Esophagus mucosa (tissue), 1 donor: Measurements from ENCODE around the gene B3GAT3. TPM values are rescaled to one million over a fixed set of nuclear protein-coding genes. Genes with fewer than 3 reads are reported as not detected.
A peak's percentile ranks its signal among the peaks of the same experiment; 100 is the strongest.
"Not testable (repeated sequence)": the region's sequence is repeated elsewhere in the genome, so short reads cannot be mapped to it uniquely, and the experiment has no call there.

Source experiments
- ATAC-seq: fragments of 200-7000 bp; cut with Tn5 transposase; one replicate; pipeline ENCODE4 v1.9.1; 2020
- total RNA-seq: library from RNA; stranded (reverse); gene quantifications from one replicate; pipeline ENCODE4 v1.2.4, GENCODE V29; 2023
- donor health status: DM: yes; HTN: yes; CAD: no.

Gene B3GAT3
- total RNA-seq, 1 donor from 2014 or later = 11.3 TPM

- peak; percentile 98 for ATAC-seq
Observed at GRCh38 chr11:62645946-62646824, 24.4 kb upstream of the B3GAT3 start, which contains the start of gene GANAB. GANAB (minus strand) TSS chr11:62646613; CDS start chr11:62646599, 14 bp downstream.

GRCh38 chr11:62645671-62645945 lies 23.8 kb upstream of the B3GAT3 start:
- peak; percentile 1 for ATAC-seq

GRCh38 chr11:62644220-62644619 lies 22.4 kb upstream of the B3GAT3 start:
- ATAC-seq = no peak

GRCh38 chr11:62632492-62632891 lies 10.7 kb upstream of the B3GAT3 start:
- no peak for ATAC-seq

GRCh38 chr11:62627713-62628112 lies 5.9 kb upstream of the B3GAT3 start:
- ATAC-seq = no peak

GRCh38 chr11:62622476-62623089 lies 797 bp upstream of the B3GAT3 start:
- ATAC-seq = no peak

- no peak for ATAC-seq
Observed at GRCh38 chr11:62621027-62621566, 689 bp downstream of the B3GAT3 start.

- not testable (repeated sequence) for ATAC-seq
Observed at GRCh38 chr11:62616957-62617356, 4.8 kb downstream of the B3GAT3 start.

- ATAC-seq = no peak
Observed at GRCh38 chr11:62615521-62615920, 6.3 kb downstream of the B3GAT3 start.

- peak; percentile 57 for ATAC-seq
Observed at GRCh38 chr11:62614275-62614674, 7.5 kb downstream of the B3GAT3 start.

GRCh38 chr11:62613291-62613778 lies 8.5 kb downstream of the B3GAT3 start:
- ATAC-seq = peak; percentile 12

GRCh38 chr11:62612366-62613290 lies 9.2 kb downstream of the B3GAT3 start, which contains the start of the genes EML3 and ROM1:
EML3 (minus strand) TSS chr11:62612775; CDS start chr11:62612457, 318 bp downstream.
ROM1 (plus strand) TSS chr11:62613257; CDS start chr11:62613282, 25 bp downstream.
- peak; percentile 71 for ATAC-seq

GRCh38 chr11:62611705-62612365 lies 10.0 kb downstream of the B3GAT3 start:
- ATAC-seq = peak; percentile 1

GRCh38 chr11:62610814-62611704 lies 10.7 kb downstream of the B3GAT3 start:
- ATAC-seq = no peak

- ATAC-seq = no peak
Observed at GRCh38 chr11:62610403-62610802, 11.4 kb downstream of the B3GAT3 start.

- no peak for ATAC-seq
Observed at GRCh38 chr11:62608776-62609175, 13.0 kb downstream of the B3GAT3 start.

- no peak for ATAC-seq
Observed at GRCh38 chr11:62607714-62608113, 14.1 kb downstream of the B3GAT3 start.

- no peak for ATAC-seq
Observed at GRCh38 chr11:62605902-62606301, 15.9 kb downstream of the B3GAT3 start.

- no peak for ATAC-seq
Observed at GRCh38 chr11:62605467-62605866, 16.3 kb downstream of the B3GAT3 start.

- ATAC-seq = no peak
Observed at GRCh38 chr11:62604460-62605120, 17.2 kb downstream of the B3GAT3 start.
